T-helper 17 cell (primary cell): ENCODE measurements around the gene CACNG6. TPM values are rescaled to one million over a fixed set of nuclear protein-coding genes. Genes with fewer than 3 reads are reported as not detected.

ENCODE experiments used
- total RNA-seq, 4 donors: library from RNA in 2 of 4; stranded (reverse) in 2 of 4; gene quantifications; one replicate each; pipeline ENCODE4 v1.2.3 and lab custom pipeline; 2022 to 2026

The CACNG6 gene
- total RNA-seq, 2 donors from 2014 or later: not detected

Other genes with a start within 250 kb of the CACNG6 start
- under 1 TPM; 0.34 to 0.57 TPM for gene NLRP12, start 167.3 kb upstream of the CACNG6 start, total RNA-seq
- gene MYADM, start 123.8 kb upstream of the CACNG6 start, total RNA-seq: 100 to 1,000 TPM; 392 to 670 TPM
- 1 to 10 TPM; 1.1 to 1.4 TPM for gene PRKCG, start 109.4 kb upstream of the CACNG6 start, total RNA-seq
- gene CACNG7, start 82.4 kb upstream of the CACNG6 start, total RNA-seq: not detected
- gene CACNG8, start 28.7 kb upstream of the CACNG6 start, total RNA-seq: under 1 TPM; 0.05 to 0.22 TPM
- under 1 TPM in 1 of 2 donors, not detected in 1; 0.73 TPM for gene VSTM1, start 72.3 kb downstream of the CACNG6 start, total RNA-seq
- not detected for gene TARM1, start 89.7 kb downstream of the CACNG6 start, total RNA-seq
- gene OSCAR, start 109.2 kb downstream of the CACNG6 start, total RNA-seq: 1 to 10 TPM in 1 of 2 donors, under 1 TPM in 1; 0.83 to 2.5 TPM
- 10 to 100 TPM; 49.9 to 54.6 TPM for gene NDUFA3, start 111.2 kb downstream of the CACNG6 start, total RNA-seq
- 10 to 100 TPM; 14.9 TPM for gene TFPT, start 124.0 kb downstream of the CACNG6 start, total RNA-seq
- gene PRPF31, start 124.1 kb downstream of the CACNG6 start, total RNA-seq: 10 to 100 TPM; 49.4 to 56.8 TPM
- gene CNOT3, start 146.1 kb downstream of the CACNG6 start, total RNA-seq: 10 to 100 TPM; 44.5 to 45.4 TPM
- 1 to 10 TPM; 8.0 to 9.0 TPM for gene LENG1, start 168.1 kb downstream of the CACNG6 start, total RNA-seq
- gene TMC4, start 181.5 kb downstream of the CACNG6 start, total RNA-seq: 1 to 10 TPM; 1.3 to 3.1 TPM
- 10 to 100 TPM; 18.4 to 24.5 TPM for gene MBOAT7, start 197.9 kb downstream of the CACNG6 start, total RNA-seq
- 1 to 10 TPM; 8.1 to 8.9 TPM for gene TSEN34, start 199.7 kb downstream of the CACNG6 start, total RNA-seq
- 1,000 to 10,000 TPM; 1,676 to 1,883 TPM for gene RPS9, start 209.2 kb downstream of the CACNG6 start, total RNA-seq
- 1 to 10 TPM; 5.2 to 6.2 TPM for gene LILRB3, start 231.4 kb downstream of the CACNG6 start, total RNA-seq